ENCODE results near the gene SLC6A15. TPM values are rescaled to one million over a fixed set of nuclear protein-coding genes. Genes with fewer than 3 reads are reported as not detected.

SLC6A15 gene
- total and polyA plus RNA-seq, 2 of the 8 experiments (the other 6 are each of a cell fraction or from before 2014, with no cell fraction given): 3.1 to 42.0 TPM

DNA sequence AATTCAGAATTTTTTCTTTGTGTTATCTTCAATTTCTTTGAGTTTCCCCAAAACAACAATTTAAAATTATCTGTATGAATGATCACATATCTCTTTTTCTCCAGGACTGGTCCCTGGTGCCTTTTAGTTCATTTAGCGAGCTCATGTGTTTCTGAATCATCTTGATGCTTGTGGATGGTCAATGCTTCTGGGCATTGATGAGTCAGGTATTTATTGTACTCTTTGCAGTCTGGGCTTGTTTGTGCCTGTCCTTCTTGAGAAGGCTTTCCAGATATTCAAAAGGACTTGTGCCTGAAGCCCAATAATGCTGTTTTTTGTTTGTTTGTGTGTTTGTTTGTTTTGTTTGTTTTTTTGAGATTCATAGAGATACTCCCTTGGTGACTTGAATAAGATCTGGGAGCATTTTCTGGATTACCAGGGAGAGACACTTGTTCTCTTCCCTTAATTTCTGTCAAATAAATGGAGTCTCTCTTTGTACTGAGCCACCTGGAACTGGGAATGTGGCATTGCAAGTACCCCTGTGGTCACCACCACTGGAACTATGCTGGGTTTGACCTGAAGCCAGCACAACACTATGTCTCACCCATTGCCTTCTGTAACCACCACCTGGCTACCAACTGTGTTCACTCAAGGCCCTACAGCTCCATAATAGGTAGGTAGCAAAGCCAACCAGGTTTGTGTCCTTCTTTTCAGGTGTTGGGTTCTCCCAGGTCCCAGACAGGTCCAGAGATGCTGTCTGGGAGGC, 56.3 kb downstream of the SLC6A15 start:
- WGBS, 2 experiments (ENCODE audit: extremely low coverage in 1 of 2, insufficient coverage in 1 of 2, insufficient read length in 1 of 2, insufficient replicate concordance in 2 of 2, low coverage in 1 of 2, low lambda C conversion rate in 2 of 2, missing lambda C conversion rate in 1 of 2): 95% methylated on average over 1 of the region's 1 CpG; no CpG with 5 or more reads in 1 of the 2 experiments
- H2BK20ac ChIP-seq (ENCODE audit: low read length): no peak overlapping the region
- no peaks in the 10 kb centered on the region for H3K9me3 ChIP-seq (ENCODE audit: insufficient read depth in 2 of 2, low read depth in 1 of 2, low read length in 1 of 2)
- no peak overlapping the region for H2BK120ac ChIP-seq (replicated peaks; ENCODE audit: low read depth, low read length)
- no peak overlapping the region for H3K14ac ChIP-seq (ENCODE audit: insufficient read length)
- H3K27me3 ChIP-seq (replicated peaks in 1 of 4; ENCODE audit: control insufficient read depth in 3 of 4, extremely low read depth in 1 of 4, insufficient read depth in 3 of 4, low read length in 3 of 4): no peaks in the 10 kb centered on the region
- no peaks in the 10 kb centered on the region for H3K23me2 ChIP-seq (ENCODE audit: low read depth, low read length)
- no peak overlapping the region for H2AFZ ChIP-seq (ENCODE audit: low read length)
- no peak overlapping the region for H3K4me3 ChIP-seq (ENCODE audit: extremely low read depth in 1 of 4, insufficient read depth in 2 of 4, low read depth in 3 of 4, low read length in 4 of 4)
- DNase-seq (ENCODE audit: low read depth in 1 of 2, low spot score in 2 of 2) (no peak), FAIRE-seq (no peak)
- no peak overlapping the region for H3K9ac ChIP-seq (replicated peaks in 1 of 4; ENCODE audit: extremely low read depth in 1 of 4, low read depth in 3 of 4, low read length in 3 of 4)
- H3K4me1 ChIP-seq (replicated peaks in 1 of 4; ENCODE audit: control insufficient read depth in 3 of 4, insufficient read depth in 4 of 4, low read length in 3 of 4): no peaks in the 10 kb centered on the region
- H3K18ac ChIP-seq (ENCODE audit: extremely low read depth, low read length): no peak overlapping the region
- H3K56ac ChIP-seq (replicated peaks; ENCODE audit: insufficient read length, low read depth, low read length): no peak overlapping the region
- no peaks in the 10 kb centered on the region for H3K36me3 ChIP-seq (ENCODE audit: control insufficient read depth in 2 of 4, insufficient read depth in 4 of 4, low read length in 3 of 4)
- no peak overlapping the region for H2BK5ac ChIP-seq (ENCODE audit: low read depth, low read length)
- H4K91ac ChIP-seq (replicated peaks; ENCODE audit: insufficient read length, low read length): no peak overlapping the region
- no peak overlapping the region for H3K23ac ChIP-seq (ENCODE audit: insufficient read length)
- no peaks in the 10 kb centered on the region for H4K20me1 ChIP-seq (replicated peaks in 1 of 2; ENCODE audit: control insufficient read depth in 1 of 2, insufficient read depth in 2 of 2, low read length in 2 of 2)
- no peak overlapping the region for H4K8ac ChIP-seq (ENCODE audit: extremely low read depth, insufficient read depth, low read length)
- no peak overlapping the region for H3K4me2 ChIP-seq (ENCODE audit: insufficient read depth in 1 of 2, low read depth in 2 of 2, low read length in 2 of 2)
- CTCF ChIA-PET (ENCODE audit: partially characterized antibody): interaction anchor here (0.6 to 1.3 kb wide), 6 partner anchors 12 to 518 kb away, joined by 3 to 5 read pairs (median 4); no protein-coding TSS in a partner anchor
- H2BK15ac ChIP-seq (ENCODE audit: low read length): no peak overlapping the region
- POLR2A ChIA-PET (ENCODE audit: partially characterized antibody): interaction anchor here (0.6 kb wide), 1 partner anchor 60 kb away, joined by 3 read pairs; no protein-coding TSS in a partner anchor
- H2BK12ac ChIP-seq (ENCODE audit: low read depth, low read length): 0 out of 2 replicates have a peak overlapping the region, but pooled peaks have one; percentile 50
- no peak overlapping the region for H3K27ac ChIP-seq (ENCODE audit: low read depth, low read length)
- no peak overlapping the region for H3K4ac ChIP-seq (replicated peaks; ENCODE audit: insufficient read length, low read depth, low read length)
- H3K79me1 ChIP-seq (ENCODE audit: low read depth, low read length): no peaks in the 10 kb centered on the region
- no peaks in the 10 kb centered on the region for H3K79me2 ChIP-seq (ENCODE audit: control insufficient read depth in 1 of 2, insufficient read depth in 2 of 2, low read length in 2 of 2)
- H2AK5ac ChIP-seq (ENCODE audit: low read depth, low read length): no peak overlapping the region
- H4K5ac ChIP-seq (ENCODE audit: insufficient read length, low read depth, low read length): no peak overlapping the region
- TF ChIP-seq, protein P1, sequence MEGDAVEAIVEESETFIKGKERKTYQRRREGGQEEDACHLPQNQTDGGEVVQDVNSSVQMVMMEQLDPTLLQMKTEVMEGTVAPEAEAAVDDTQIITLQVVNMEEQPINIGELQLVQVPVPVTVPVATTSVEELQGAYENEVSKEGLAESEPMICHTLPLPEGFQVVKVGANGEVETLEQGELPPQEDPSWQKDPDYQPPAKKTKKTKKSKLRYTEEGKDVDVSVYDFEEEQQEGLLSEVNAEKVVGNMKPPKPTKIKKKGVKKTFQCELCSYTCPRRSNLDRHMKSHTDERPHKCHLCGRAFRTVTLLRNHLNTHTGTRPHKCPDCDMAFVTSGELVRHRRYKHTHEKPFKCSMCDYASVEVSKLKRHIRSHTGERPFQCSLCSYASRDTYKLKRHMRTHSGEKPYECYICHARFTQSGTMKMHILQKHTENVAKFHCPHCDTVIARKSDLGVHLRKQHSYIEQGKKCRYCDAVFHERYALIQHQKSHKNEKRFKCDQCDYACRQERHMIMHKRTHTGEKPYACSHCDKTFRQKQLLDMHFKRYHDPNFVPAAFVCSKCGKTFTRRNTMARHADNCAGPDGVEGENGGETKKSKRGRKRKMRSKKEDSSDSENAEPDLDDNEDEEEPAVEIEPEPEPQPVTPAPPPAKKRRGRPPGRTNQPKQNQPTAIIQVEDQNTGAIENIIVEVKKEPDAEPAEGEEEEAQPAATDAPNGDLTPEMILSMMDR (IDR thresholded peaks at IDR 0.05; ENCODE audit: control extremely low read depth in 1 of 3, insufficient read depth in 1 of 3, low read depth in 1 of 3, low read length in 3 of 3): no peak
- no peak for TF ChIP-seq SAP30 (IDR thresholded peaks at IDR 0.05; ENCODE audit: insufficient read depth, insufficient replicate concordance, low read length)
- no peak for TF ChIP-seq JUND (IDR thresholded peaks at IDR 0.05; ENCODE audit: low read length)
- TF ChIP-seq CBX8 (IDR thresholded peaks at IDR 0.05; ENCODE audit: borderline replicate concordance, low read depth, low read length): no peak
- TF ChIP-seq KDM4A (IDR thresholded peaks at IDR 0.05; ENCODE audit: low read depth, low read length, severe bottlenecking): no peak
- TF ChIP-seq SIRT6 (IDR thresholded peaks at IDR 0.05; ENCODE audit: low read length): no peak
- no peak for TF ChIP-seq SRF (IDR thresholded peaks at IDR 0.05; ENCODE audit: low read depth, low read length)
- TF ChIP-seq POLR2AphosphoS5 (IDR thresholded peaks at IDR 0.05; ENCODE audit: low read depth, low read length): no peak
- TF ChIP-seq MAFK (IDR thresholded peaks at IDR 0.05; ENCODE audit: low read depth, low read length): no peak
- no peak for TF ChIP-seq RFX5 (IDR thresholded peaks at IDR 0.05; ENCODE audit: borderline replicate concordance, low read depth, low read length)
